ENCODE measurements around the gene ZNF830. TPM values are rescaled to one million over a fixed set of nuclear protein-coding genes. Genes with fewer than 3 reads are reported as not detected.

ZNF830 gene, protein sequence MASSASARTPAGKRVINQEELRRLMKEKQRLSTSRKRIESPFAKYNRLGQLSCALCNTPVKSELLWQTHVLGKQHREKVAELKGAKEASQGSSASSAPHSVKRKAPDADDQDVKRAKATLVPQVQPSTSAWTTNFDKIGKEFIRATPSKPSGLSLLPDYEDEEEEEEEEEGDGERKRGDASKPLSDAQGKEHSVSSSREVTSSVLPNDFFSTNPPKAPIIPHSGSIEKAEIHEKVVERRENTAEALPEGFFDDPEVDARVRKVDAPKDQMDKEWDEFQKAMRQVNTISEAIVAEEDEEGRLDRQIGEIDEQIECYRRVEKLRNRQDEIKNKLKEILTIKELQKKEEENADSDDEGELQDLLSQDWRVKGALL
- total RNA-seq: 12.4 and 14.0 TPM in 2 replicates

DNA sequence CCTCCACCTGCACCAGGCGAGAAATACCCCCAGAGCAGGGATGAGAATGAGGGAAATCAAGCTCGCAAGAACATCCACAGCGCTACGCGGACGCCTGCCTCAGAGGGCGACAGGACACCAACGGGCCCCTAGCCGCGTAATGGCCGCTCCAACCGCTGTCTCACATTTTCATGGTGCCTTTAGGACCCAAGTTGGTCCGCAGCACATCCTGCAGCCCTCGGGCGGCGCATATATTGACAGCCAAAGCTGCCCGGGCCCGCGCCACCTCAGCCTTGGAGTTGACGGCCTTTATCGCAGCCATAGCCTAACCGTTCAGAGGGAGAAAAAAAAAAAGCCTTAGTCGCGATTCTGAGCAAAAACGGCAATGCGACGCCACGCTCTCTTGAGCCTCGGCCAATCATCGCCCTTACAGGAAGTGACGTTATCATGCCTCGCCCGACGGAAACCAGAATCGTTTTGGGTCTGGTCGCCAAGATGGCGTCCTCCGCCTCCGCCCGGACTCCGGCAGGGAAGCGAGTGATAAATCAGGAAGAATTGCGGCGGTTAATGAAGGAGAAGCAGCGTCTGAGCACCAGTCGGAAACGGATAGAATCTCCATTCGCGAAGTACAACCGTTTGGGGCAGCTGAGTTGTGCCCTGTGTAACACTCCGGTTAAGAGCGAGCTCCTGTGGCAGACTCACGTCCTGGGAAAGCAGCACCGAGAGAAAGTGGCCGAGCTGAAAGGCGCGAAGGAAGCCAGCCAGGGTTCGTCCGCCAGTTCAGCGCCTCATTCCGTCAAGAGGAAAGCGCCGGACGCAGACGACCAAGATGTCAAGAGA is at the start of gene ZNF830, which contains the start of gene CCT6B:
ZNF830 (plus strand) TSS at position 448 of the 819 bp plus-strand sequence; CDS start at position 475, 27 bp downstream.
CCT6B (minus strand) TSS at position 368 of the 819 bp plus-strand sequence; CDS start at position 301, 67 bp downstream.

DNA sequence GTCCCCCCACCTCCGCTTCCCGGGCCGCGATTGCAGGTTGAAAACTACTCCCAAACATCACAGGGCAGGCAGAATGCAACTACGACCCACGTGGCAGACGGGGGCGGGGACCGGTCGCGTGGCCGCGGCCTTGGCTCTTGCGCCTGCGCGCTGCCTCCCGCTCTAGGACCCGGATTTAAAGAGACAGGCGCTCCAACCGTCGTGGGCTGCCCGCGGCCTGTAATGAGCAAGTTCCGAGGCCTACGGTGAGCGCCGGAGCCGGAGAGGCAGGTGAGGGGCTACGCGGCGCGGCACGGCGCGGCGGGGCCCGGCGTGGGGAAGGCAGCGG is 19.0 kb downstream of the ZNF830 start, which contains the start of gene LIG3:
LIG3 (plus strand) TSS at position 160 of the 328 bp plus-strand sequence. CDS start 2,494 bp downstream, outside the sequence.

Other genes with a start within 250 kb of the ZNF830 start
- 1.0 and 1.7 TPM in 2 replicates for gene CCT6B, start 80 bp upstream of the ZNF830 start, total RNA-seq
- gene LIG3, start 19.0 kb downstream of the ZNF830 start, total RNA-seq: 30.8 and 33.5 TPM in 2 replicates
- gene RFFL, start 102.2 kb downstream of the ZNF830 start, total RNA-seq: 16.7 and 27.5 TPM in 2 replicates
- 16.4 and 20.7 TPM in 2 replicates for gene RAD51D, start 158.3 kb downstream of the ZNF830 start, total RNA-seq
- not detected in 2 replicates for gene FNDC8, start 160.1 kb downstream of the ZNF830 start, total RNA-seq
- gene NLE1, start 180.8 kb downstream of the ZNF830 start, total RNA-seq: 27.9 and 30.6 TPM in 2 replicates
- gene UNC45B, start 186.3 kb downstream of the ZNF830 start, total RNA-seq: not detected in 2 replicates
- not detected in 2 replicates for gene SLC35G3, start 232.9 kb downstream of the ZNF830 start, total RNA-seq